Left lung (tissue), 10 donors: ENCODE data around the gene SLCO4C1. TPM values are rescaled to one million over a fixed set of nuclear protein-coding genes. Genes with fewer than 3 reads are reported as not detected.
A peak's percentile ranks its signal among the peaks of the same experiment; 100 is the strongest.

Source experiments
- ATAC-seq: fragments of 200-7000 bp; cut with Tn5 transposase; one replicate; pipeline ENCODE4 v1.9.1; 2020; ENCODE audit warnings: moderate library complexity
- DNase-seq, 4 donors: peaks; one replicate each; pipeline ENCODE4 v3.0.0-alpha.2; 2013 to 2020
- H3K27ac ChIP-seq, 2 donors: fragments of 200-600 bp; sonication (generic) in 1 of 2; one replicate each; pipeline versions ENCODE4 v1.5.0 to v1.8.0; 2020 to 2021
- H3K27me3 ChIP-seq, 2 donors: fragments of 200-600 bp; sonication (generic) in 1 of 2; one replicate each; pipeline versions ENCODE4 v1.5.0 to v1.8.0; 2020 to 2021
- H3K36me3 ChIP-seq, 2 donors: fragments of 200-600 bp; sonication (generic) in 1 of 2; one replicate each; pipeline versions ENCODE4 v1.5.0 to v1.8.0; 2020 to 2021
- H3K4me1 ChIP-seq, 2 donors: fragments of 200-600 bp; one replicate each; pipeline ENCODE4 v1.8.0; 2021
- H3K4me3 ChIP-seq, 2 donors: fragments of 200-600 bp; sonication (generic) in 1 of 2; one replicate each; pipeline versions ENCODE4 v1.5.0 to v1.8.0; 2020 to 2021; ENCODE audit warnings: mild to moderate bottlenecking in 1 of 2
- H3K9me3 ChIP-seq, 2 donors: fragments of 200-600 bp; sonication (generic) in 1 of 2; one replicate each; pipeline versions ENCODE4 v1.5.0 to v1.8.0; 2020 to 2021
- intact Hi-C, 2 donors: fragments of 100-400 bp; cut with DNase I; formaldehyde crosslinking; loops; one replicate each; pipeline versions ENCODE4 v1.11.2 to v1.14.2; 2022
- polyA plus RNA-seq, 6 donors: library from polyadenylated mRNA; unstranded; fragments of 120-200 nt; gene quantifications; one replicate each; pipeline ENCODE4 v1.2.1, GENCODE V29; 2013; ENCODE audit not compliant: insufficient read length in 6 of 6
- total RNA-seq, 2 donors: library from RNA; stranded (reverse); fragmentation: NEBNext Ultra II Directional; extraction: Animal tissue kit (Norgen Biotek cat#: 25700); gene quantifications; one replicate each; pipeline ENCODE4 v1.2.1, GENCODE V29; 2021
- TF ChIP-seq, protein P1 (sequence below), 2 donors: fragments of 200-600 bp; sonication (generic) in 1 of 2; IDR thresholded peaks; one replicate each; pipeline versions ENCODE4 v1.5.0 to v1.8.0; 2021; ENCODE audit warnings: antibody characterized with exemption in 2 of 2
- donor health status: DM: no; HTN: yes; CAD: no.
- donor health status: DM: no; HTN: no; CAD: no.

Gene SLCO4C1
- total and polyA plus RNA-seq, 8 donors = 1.2 to 39.8 (median 1.9) TPM

- TF ChIP-seq, protein P1, sequence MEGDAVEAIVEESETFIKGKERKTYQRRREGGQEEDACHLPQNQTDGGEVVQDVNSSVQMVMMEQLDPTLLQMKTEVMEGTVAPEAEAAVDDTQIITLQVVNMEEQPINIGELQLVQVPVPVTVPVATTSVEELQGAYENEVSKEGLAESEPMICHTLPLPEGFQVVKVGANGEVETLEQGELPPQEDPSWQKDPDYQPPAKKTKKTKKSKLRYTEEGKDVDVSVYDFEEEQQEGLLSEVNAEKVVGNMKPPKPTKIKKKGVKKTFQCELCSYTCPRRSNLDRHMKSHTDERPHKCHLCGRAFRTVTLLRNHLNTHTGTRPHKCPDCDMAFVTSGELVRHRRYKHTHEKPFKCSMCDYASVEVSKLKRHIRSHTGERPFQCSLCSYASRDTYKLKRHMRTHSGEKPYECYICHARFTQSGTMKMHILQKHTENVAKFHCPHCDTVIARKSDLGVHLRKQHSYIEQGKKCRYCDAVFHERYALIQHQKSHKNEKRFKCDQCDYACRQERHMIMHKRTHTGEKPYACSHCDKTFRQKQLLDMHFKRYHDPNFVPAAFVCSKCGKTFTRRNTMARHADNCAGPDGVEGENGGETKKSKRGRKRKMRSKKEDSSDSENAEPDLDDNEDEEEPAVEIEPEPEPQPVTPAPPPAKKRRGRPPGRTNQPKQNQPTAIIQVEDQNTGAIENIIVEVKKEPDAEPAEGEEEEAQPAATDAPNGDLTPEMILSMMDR (IDR thresholded peaks at IDR 0.05) = no peak
- H3K9me3 ChIP-seq = no peaks in the 10 kb centered on the region
- no peak overlapping the region for H3K4me3 ChIP-seq
- no peak for DNase-seq
- ATAC-seq = no peak
- no peaks in the 10 kb centered on the region for H3K4me1 ChIP-seq
- H3K27me3 ChIP-seq = no peaks in the 10 kb centered on the region
- no peak overlapping the region for H3K27ac ChIP-seq
- intact Hi-C loops = no loop called here
- H3K36me3 ChIP-seq = no peaks in the 10 kb centered on the region
Observed at GRCh38 chr5:102306121-102306520, 10.0 kb upstream of the SLCO4C1 start.

DNA sequence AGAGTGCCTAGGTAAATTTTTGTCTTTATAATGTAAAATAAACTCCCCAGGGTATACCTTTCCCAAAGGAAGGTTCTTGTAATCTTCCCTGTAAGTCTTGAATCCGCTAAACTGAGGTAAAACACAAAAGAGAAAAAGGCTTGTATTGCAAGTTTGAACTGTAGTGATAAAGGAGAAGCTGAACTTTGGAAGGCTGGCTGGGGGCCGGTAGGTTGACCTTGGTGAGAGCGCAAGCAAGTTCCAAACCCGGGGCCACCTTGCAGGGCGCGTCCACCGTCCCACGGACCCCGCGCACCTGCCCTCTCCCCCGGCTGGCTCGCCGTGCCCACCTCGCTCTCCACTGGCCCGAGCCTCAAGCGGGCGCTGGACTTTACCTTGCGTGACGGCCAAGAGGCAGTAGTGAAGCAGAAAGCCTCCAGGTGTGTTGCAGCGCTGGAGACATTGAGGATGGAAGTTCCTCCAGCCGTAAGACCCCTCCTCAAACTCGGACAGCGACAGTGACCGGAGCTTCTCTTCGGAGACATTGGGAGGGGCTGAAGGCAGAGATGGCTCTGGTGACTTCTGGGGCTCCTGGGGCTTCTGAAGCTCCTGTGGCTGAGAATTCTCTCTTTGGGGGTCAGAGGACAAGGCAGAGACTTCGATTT lies 428 bp downstream of the SLCO4C1 start:
- Histone ChIP-seq H3K27ac (peak overlapping the region; percentile 60 to 82), H3K4me3 (peak overlapping the region; percentile 45 to 55), H3K27me3 (peaks cover 0 to 6% of the 10 kb centered on the region in 2 donors), H3K9me3 (no peaks in the 10 kb centered on the region), H3K4me1 (peaks cover 0 to 14% of the 10 kb centered on the region in 2 donors), H3K36me3 (no peaks in the 10 kb centered on the region)
- intact Hi-C loops = no loop called here
- DNase-seq (peak in 2 of 4 donors; percentile 40 to 84), ATAC-seq (peak; percentile 55)
- TF ChIP-seq, protein P1 (IDR thresholded peaks at IDR 0.05) = no peak

DNA sequence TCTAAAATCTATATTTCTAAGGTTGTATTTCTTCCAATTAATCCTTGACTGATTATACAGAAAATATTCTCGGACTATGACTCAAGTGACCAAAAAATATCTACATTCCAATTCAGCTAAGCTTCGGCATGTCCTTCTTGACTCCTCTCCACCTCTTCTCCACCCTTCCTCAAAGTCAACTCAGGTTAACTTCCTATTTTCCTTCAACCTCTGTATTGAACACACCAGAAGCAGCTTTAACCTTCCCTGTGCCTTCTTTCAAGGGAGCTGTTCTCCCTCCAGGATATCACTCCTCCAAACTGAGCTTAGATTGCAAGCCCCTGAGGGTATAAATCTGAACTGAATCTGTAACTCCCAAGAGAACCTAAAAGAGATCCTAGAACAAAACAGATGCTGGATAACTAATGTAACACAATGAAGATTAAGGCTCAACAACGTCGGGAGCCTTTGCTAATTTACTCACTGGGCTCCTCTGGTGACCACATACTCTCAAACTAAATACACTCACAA lies 1.1 kb downstream of the SLCO4C1 start:
- Histone ChIP-seq H3K36me3 (no peaks in the 10 kb centered on the region), H3K9me3 (no peaks in the 10 kb centered on the region), H3K27ac (peak overlapping the region; percentile 60 to 82), H3K4me3 (peak overlapping the region; percentile 45 to 55), H3K27me3 (peaks cover 0 to 6% of the 10 kb centered on the region in 2 donors), H3K4me1 (peaks cover 0 to 18% of the 10 kb centered on the region in 2 donors)
- no peak for DNase-seq
- intact Hi-C loops = no loop called here
- TF ChIP-seq, protein P1 (IDR thresholded peaks at IDR 0.05) = no peak
- peak; percentile 12 for ATAC-seq

- TF ChIP-seq, protein P1 (IDR thresholded peaks at IDR 0.05) = no peak
- no peaks in the 10 kb centered on the region for H3K9me3 ChIP-seq
- intact Hi-C loops = no loop called here
- no peaks in the 10 kb centered on the region for H3K36me3 ChIP-seq
- H3K27ac ChIP-seq = peak overlapping the region in 1 of 2 donors; percentile 3
- ATAC-seq (peak; percentile 54), DNase-seq (peak in 1 of 4 donors; percentile 38)
- no peaks in the 10 kb centered on the region for H3K27me3 ChIP-seq
- no peak overlapping the region for H3K4me3 ChIP-seq
- peaks cover 11 to 30% of the 10 kb centered on the region in 2 donors for H3K4me1 ChIP-seq
Observed at GRCh38 chr5:102290004-102290403, 6.1 kb downstream of the SLCO4C1 start.

DNA sequence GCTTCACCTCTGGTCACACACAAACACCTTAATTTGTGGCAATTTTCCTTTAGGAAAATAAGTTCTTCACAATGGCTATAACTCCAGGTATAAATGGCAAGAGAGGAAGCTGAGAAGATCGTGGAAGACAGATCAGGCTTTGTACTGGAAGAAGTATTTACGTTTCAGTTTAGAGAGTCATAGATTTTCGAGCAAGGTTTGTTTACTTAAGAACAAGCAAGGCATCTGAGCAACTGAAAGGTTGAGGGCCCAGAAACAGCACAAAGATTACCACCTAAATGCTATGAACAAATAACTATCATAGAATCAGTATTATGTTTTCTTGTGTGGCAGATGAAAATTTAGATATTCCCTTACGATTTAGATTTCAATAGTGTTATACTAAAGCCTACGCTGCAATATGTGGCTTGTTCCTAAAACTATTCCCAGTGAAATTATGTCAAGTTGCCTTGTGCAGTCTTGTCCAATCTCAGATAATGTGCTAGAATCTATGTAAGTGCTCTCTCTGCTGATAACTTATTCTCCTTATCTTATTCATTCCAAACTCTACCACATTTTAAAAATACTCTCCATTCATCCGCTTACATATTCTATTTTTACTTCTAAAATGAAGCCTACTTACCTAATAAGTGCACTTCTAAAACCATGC lies 6.7 kb downstream of the SLCO4C1 start:
- TF ChIP-seq, protein P1 (IDR thresholded peaks at IDR 0.05) = no peak
- DNase-seq (no peak), ATAC-seq (peak; percentile 71)
- Histone ChIP-seq H3K9me3 (no peaks in the 10 kb centered on the region), H3K4me1 (peaks cover 11 to 34% of the 10 kb centered on the region in 2 donors), H3K4me3 (no peak overlapping the region), H3K36me3 (no peaks in the 10 kb centered on the region), H3K27me3 (no peaks in the 10 kb centered on the region), H3K27ac (peak overlapping the region in 1 of 2 donors; percentile 3)
- intact Hi-C loops = no loop called here
